IPS-11a (cell line): ENCODE data around the gene TEX14.
"Not testable (repeated sequence)": the region's sequence is repeated elsewhere in the genome, so short reads cannot be mapped to it uniquely, and the experiment has no call there.

Experiments
- H3K4me3 ChIP-seq: one replicate; pipeline ENCODE4 v1.5.1; 2013; ENCODE audit warnings: low read depth, low read length, control low read depth

TEX14 gene

GRCh38 chr17:58611331-58611730, 80.5 kb downstream of the TEX14 start:
- no peak overlapping the region for H3K4me3 ChIP-seq

- H3K4me3 ChIP-seq, result no peak overlapping the region
Measured at GRCh38 chr17:58606934-58607333, 84.9 kb downstream of the TEX14 start.

DNA sequence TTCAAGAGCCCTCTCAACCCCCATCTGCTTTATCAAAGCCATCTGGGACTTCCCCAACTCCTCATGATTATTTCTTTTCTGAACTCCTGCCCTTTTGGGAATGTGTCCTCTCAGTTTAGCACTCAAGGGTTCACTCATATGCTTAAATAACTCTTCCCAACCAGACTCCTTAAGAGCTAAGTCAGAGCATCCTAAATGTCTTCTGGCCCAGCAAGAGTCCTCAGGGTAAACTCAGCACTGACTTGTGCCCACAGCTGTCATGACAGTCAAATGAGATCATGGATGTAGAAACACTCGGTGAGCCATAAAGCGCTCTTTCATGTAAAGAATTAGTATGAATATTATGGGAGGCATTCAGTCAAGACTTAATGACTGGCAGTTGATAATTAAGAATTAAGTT, 85.9 kb downstream of the TEX14 start:
- no peak overlapping the region for H3K4me3 ChIP-seq

DNA sequence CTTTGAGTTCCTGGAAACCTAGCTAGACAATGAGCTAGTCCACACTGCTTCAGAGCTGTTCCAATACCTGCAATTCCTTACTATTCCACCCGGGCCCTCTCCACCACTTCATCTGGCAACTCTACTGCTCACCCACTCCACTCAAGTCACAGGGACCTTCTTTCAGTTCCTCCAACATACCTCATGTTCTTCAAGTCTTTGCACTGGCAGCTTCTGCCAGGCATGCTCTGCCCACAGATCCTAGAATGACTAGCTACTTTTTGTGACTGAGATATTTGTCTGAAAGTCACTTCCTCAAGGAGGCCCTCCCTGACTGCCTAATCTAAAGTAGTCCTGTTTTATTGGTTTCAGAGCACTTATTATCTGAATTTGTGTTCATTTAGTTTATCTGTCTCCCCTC, 86.4 kb downstream of the TEX14 start:
- no peak overlapping the region for H3K4me3 ChIP-seq

DNA sequence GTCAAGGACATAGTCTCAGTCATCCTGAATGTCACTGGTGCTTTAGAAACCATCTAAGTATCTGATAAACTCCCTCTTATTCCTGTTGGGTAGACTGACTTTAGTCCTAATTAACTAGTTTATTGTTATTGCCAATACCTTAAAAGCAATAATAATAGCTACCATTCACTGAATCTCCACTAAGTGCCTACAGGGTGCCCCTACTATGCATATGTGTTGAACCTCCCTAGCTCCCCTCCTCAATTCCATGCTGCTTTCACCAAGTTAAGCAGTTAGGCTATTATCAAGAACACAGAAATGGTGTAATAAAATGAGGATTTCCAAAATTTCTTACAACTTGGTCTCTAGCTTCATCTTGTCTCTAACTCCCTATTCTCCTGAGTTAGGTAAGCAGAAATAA, 89.9 kb downstream of the TEX14 start:
- no peak overlapping the region for H3K4me3 ChIP-seq

DNA sequence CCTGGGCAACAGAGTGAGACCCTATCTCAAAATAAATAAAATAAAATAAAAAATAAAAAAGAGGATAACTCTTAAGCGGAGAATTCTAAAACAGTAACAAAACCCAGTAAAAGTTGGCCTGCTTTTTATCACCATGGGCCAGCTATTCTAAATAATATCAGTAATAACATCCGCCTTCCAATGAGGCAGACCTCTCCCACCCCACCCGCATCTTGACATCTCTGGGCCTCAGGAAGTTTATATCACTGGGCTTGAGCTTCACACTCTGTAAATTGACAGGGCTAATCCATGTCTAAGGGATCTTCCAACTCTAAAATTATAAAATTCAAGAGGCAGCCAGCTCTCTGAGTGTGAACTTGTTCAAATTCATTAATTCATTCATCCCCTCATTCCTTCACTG, 94.5 kb downstream of the TEX14 start:
- H3K4me3 ChIP-seq, result no peak overlapping the region

GRCh38 chr17:58595194-58595792, 96.6 kb downstream of the TEX14 start:
- H3K4me3 ChIP-seq, result no peak overlapping the region

DNA sequence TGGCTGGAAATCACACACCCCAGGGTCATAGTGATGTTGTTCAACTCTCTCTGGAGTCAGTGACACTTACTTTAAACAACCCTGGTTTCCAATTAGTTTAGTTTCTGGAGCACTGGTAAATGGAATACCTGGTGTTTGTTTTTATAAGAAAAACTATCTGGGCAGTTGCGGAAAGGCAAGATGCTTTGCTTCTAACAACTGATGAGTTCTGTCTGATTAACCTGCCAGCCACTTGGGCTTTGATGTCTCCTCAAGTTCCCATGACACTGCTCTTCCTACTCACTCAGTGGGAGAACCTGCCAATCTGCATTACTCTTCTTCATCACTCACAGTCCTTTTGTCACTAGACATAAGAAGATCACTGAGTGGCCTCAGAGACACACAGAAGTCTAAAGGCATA, 98.7 kb downstream of the TEX14 start:
- no peak overlapping the region for H3K4me3 ChIP-seq

DNA sequence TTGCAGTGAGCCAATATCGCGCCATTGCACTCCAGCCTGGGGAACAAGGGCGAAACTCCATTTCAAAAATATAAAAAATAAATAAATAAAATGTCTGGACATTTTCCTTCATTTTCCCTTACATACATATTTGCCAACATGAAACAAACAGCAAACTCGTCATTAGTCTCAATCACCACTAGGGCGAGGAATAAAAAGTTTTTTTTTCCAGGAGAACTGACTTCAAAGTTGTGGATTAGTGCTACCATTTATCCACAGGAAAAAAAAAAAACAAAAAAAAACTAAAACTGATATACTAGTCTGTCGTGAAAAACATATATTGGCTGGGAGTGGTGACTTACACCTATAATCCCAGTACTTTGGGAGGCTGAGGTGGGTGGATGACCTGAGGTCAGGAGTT, 100.4 kb downstream of the TEX14 start:
- no peak overlapping the region for H3K4me3 ChIP-seq

DNA sequence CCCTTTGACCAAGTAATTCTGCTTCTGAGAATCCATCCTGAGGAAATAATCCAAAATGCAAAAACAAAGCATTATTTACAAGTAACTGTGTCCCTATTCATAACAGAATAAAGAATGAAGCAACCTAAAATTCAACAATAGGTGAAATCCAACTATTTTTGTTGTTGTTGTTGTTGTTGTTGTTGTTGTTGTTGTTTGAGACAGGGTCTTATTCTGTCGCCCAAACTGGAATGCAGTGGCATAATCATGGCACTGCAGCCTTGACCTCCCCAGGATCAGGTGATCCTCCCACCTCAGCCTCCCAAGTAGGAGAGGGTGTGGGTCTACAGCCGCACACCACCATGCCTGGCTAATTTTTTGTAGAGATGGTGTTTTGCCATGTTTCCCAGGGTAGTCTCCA, 101.5 kb downstream of the TEX14 start:
- no peak overlapping the region for H3K4me3 ChIP-seq

DNA sequence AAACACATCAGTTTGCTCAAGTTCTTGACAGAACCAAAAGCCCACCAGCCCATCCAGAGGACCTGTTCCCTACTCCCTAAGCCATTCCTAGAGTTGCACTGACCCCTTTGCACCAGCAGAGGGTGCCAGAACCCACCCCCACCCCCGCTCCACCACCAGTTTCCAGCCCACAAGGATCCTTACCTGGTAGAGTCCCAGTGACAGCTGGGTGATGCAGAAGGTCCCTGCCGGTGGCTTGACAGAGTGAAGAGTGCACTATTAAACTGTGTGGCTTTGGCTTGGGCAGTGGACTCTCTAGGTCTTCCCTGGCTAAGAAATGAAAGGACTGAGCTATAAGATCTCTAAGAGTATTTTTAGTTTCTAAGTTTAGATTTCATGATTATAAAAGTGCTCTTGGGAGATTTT, 104.1 kb downstream of the TEX14 start:
- H3K4me3 ChIP-seq, result no peak overlapping the region

GRCh38 chr17:58586009-58586644, 105.7 kb downstream of the TEX14 start:
- H3K4me3 ChIP-seq, result no peak overlapping the region

DNA sequence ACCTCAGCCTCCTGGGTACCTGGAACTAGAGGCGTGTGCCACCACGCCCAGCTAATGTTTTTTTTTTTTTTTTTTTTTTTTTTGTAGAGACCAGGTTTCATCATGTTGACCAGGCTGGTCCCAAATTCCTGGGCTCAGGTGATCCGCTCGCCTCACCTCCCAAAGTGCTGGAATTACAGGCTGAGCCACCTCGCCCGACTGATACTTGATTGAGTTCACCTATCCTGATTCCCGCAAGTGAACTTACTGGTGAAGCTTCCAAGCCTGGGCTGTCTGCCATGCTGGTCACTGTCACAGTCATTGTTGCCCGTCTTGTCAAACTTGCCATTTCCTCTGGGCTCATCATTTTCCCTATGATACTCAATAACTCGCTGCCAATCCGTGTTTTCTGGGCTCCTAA, 106.3 kb downstream of the TEX14 start:
- H3K4me3 ChIP-seq, result no peak overlapping the region

DNA sequence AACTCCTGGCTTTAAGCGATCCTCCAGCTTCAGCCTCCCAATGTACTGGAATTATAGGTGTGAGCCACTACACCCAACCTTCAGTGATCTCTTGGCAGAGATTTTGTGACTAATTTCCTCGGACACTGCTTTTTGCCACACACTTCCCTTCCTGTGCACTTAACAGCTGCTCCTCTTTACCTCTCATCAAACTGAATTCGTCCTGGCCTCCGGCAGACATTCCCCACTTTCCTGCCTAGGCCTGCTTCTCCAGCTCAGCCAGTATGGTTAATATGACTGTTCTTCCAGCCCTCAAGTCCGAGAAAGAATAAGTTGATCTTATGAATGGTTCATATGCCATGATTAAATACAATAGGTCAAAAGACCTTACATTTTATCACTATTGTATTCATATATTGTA, 108.4 kb downstream of the TEX14 start:
- no peak overlapping the region for H3K4me3 ChIP-seq

- not testable (repeated sequence) for H3K4me3 ChIP-seq
Measured at GRCh38 chr17:58582718-58583117, 109.1 kb downstream of the TEX14 start.

- no peak overlapping the region for H3K4me3 ChIP-seq
Measured at GRCh38 chr17:58580671-58581070, 111.2 kb downstream of the TEX14 start.

GRCh38 chr17:58577696-58578095, 114.1 kb downstream of the TEX14 start:
- no peak overlapping the region for H3K4me3 ChIP-seq

GRCh38 chr17:58576679-58577367, 115.0 kb downstream of the TEX14 start:
- no peak overlapping the region for H3K4me3 ChIP-seq

- H3K4me3 ChIP-seq, result no peak overlapping the region
Measured at GRCh38 chr17:58575511-58575910, 116.3 kb downstream of the TEX14 start.

DNA sequence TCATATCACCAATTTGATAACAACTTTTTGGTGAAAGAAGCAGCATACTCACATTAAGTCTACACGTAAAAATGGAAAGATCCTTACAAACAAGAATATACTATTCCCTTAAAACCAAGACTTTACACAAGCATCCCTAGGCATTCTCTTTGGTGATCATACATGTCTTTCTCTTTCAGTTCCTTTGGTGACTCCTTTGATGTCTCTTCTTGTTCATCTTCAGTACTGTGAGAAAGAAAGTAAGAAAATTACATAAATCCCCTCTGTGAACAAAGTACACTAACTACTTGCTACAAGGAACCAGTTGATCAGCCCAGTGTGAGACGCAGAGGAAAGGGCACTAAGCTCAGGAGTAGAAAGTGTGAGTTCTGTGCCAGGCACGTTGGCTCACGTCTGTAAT, 117.8 kb downstream of the TEX14 start:
- no peak overlapping the region for H3K4me3 ChIP-seq

DNA sequence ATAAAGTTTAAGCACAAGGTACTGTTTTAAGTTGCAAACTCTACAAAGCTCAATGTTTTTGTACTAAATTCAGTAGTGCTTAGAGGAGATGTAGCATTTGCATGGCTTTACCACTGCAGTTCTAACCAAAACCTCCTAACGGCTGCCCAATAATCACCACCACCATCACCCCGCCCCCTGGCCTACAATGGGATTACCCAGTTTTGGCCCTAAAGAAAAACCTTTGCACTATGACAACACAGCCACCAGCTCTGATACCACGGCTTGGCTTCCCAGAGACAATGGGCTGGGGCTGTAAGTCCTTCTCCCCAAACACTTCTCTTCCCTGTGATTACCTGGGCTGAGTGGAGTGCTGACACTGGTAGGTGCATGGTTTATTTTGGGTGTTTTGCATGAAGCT, 119.0 kb downstream of the TEX14 start:
- no peak overlapping the region for H3K4me3 ChIP-seq

GRCh38 chr17:58570758-58571157, 121.1 kb downstream of the TEX14 start:
- no peak overlapping the region for H3K4me3 ChIP-seq

DNA sequence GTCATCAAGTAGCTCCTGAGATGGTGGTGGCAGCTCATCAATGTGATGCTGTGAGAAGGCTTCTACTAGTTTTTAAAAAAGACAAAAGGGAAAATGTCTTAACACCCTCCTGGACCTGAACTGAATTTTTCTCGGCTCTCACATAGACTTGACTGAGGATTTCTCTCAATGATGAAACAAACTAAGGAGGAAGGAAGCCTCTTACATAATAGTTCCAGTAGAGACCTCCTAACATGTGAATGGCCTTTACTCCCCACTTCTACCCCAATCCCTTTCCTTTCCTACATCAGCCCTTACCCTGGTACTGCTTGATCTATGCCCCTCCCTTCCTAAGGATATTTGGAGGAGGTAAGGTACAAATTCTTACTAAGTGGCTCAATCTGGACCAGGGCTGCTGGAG, 122.6 kb downstream of the TEX14 start:
- no peak overlapping the region for H3K4me3 ChIP-seq
